Transverse colon (tissue), 3 donors: ENCODE measurements around the gene CCBE1.

Source experiments
- CTCF ChIP-seq, 5 experiments: fragments of 200-600 bp in 3 of 5; fragments of 450-650 bp in 2 of 5; sonication (generic) in 3 of 5; IDR thresholded peaks; 1 replicate in 2 of 5; 2 replicates in 3 of 5; pipeline ENCODE4 v1.5.1; 2016 to 2017; ENCODE audit warnings: antibody characterized with exemption in 5 of 5, inconsistent platforms in 3 of 5, mild to moderate bottlenecking in 2 of 5, moderate library complexity in 1 of 5
- EP300 ChIP-seq: sonication (generic); formaldehyde crosslinking; IDR thresholded peaks from one replicate; pipeline ENCODE4 v1.6.1; 2017; ENCODE audit warnings: antibody characterized with exemption, low read depth

DNA sequence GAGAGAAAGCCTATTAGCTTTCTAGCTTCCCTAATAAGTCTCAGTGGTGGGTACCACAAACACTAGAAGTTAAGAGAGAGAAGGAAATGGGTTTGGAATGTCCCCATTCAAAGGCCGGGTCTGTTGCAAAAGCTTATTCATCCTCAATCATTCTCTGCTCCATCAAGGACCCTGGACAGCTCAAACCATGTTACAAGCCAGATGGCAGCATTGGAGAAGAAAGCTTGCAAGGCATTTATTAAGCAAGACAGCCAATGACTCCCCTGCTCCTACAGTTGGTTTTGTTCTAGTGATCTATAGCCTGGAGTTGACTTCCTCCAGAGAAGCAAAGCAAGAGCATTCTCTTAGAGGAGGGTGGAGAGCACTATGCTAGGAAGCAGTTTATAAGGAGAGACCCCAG, 251.2 kb downstream of the CCBE1 start:
- TF ChIP-seq CTCF (IDR thresholded peaks at IDR 0.05) (no peak), EP300 (no peak)
